Islet precursor cell (in vitro differentiated cells): ENCODE data around the gene TRMT10B.
"Not testable (repeated sequence)": the region's sequence is repeated elsewhere in the genome, so short reads cannot be mapped to it uniquely, and the experiment has no call there.

Source experiments
- DNase-seq: peaks from one replicate; pipeline ENCODE4 v3.0.0-alpha.2; 2018

The TRMT10B gene

DNA sequence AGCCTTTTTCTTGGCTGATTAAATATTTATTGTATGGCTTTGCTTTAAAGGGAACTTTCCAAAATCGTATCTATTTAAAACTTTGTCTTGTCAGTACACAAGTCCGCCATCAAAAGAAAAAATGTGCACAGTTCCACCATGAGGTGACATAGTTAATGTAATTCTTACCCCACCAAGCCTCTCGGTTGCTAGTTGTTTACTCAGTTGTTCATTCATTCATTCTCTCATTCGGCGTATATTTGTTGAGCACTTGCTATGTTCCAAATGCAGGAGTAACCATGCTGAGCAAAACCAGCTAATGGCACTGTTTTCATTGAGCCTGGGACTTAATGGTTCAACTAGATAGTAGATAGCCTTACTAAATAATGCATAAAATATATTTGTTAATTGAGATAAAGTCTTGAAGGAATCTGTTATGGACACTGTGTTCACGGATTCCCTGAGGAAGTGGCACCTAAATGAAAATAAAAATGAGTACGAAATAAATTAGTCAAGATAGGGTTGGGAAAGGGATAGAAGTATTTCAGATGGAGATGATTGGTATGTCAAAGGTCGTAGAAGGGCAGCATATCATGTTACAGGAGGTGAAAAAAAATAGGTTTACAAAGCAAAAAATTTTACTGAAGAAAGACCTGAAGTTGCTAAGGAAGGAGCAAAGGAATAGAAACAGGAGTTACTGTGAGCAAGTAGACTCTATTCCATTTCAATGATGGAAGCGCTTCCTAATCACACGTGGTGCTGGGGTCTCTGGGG, 48.5 kb downstream of the TRMT10B start:
- DNase-seq, result no peak

DNA sequence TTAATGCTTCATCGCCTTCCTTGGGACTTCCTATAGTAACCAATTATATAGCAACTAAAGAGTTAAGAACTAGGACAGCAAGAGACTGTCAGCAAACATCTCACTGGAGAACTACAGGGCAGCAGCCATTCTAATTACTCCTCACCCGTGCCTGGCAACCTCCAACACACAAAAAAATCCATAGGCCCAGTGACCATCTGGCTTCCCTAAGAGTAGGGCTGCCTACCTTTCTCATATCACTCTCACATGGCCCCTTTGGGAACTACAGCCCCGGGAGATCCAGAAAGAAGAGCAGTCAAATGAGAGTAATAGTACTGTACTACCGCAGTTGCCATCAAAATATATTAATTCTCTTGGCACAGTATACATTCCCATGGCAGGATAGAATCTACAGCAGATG, 52.7 kb downstream of the TRMT10B start:
- no peak for DNase-seq

GRCh38 chr9:37809676-37810075, 56.1 kb downstream of the TRMT10B start:
- not testable (repeated sequence) for DNase-seq

DNA sequence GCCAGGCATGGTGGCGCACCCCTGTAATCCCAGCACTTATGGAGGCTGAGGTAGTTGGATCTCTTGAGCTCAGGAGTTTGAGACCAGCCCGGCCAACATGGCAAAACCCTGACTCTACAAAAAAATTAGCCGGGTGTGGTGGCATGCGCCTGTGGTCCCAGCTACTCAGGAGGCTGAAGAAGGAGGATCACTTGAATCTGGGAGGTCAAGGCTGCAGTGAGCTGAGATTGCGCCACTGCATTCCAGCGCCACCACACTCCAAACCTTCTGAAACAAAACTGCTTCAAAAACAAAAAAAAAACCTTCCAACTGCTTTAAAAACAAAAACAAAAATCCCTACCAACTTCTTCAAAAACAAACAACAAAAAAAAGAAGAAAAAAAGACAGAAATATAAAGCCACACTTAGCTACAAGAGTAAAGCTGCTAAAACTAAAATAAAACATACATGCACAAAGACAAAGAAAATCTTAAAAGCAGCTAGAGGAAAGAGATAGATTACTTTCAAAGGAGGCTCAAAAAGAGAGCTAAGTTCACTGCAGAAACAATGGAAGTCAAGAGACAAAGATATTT, 58.4 kb downstream of the TRMT10B start:
- DNase-seq, result no peak

DNA sequence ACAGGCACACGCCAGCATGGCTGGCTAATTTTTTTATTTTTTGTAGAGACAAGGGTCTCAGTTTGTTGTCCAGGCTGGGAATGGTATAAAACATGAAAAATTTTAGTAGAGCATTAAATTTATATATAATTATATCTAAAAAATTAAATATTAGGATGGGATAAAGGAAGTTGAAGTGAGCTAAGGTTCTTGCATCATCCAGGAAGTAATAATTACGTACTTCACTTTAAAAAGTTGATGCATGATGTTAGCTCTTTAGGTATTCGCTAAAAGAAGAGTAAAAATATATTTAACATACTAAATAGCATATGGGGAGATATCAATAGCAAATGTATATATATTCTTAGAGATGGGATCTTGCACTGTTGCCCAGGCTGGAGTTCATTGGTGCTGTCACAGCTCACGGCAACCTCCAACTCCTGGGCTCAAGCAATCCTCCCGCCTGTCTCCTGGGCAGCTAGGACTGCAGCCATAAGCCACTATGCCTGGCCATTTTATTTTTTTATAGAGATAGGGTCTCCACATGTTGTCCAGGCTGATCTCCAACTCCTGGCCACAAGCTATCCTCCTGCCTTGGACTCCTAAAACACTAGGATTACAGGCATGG, 59.3 kb downstream of the TRMT10B start:
- no peak for DNase-seq

DNA sequence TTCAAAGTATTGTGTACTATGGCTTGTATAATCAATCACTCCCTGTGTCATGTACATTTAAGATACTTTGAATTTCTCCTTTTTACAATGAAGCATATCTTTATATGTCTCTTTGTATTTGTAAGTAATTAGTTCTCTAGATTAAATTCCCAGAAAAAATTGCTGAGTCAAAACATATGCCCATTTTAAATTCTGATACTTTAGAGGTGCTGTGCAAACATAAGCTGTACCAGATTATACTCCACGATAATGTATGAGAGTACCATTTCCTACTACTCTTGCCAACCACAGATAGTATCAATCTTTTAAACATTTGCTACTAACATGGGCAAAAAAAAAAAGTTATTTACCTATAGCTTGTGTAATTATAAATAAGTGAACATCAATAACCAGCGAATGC, 65.2 kb downstream of the TRMT10B start:
- DNase-seq, result no peak

DNA sequence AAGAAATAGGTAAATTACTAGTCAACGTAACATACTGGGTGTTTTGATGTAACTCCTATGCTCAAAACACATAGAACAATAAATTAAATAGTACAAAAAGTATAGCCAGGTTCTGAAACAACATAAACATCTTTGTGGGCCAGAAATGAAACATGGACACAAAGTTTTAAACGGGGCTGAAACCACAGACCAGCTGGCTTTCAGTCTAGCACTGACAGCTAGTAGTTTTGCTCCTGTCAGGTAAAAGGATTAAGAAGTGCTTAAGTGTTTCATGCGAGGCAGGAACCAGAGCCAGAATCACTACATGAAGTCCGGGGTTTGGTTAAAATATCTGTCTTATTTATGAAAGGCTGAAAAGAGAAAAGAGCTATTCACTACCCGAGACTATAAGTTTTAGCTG, 66.5 kb downstream of the TRMT10B start:
- no peak for DNase-seq

- DNase-seq, result not testable (repeated sequence)
These were observed 71.6 kb downstream of the TRMT10B start for GRCh38 chr9:37825174-37825573.

DNA sequence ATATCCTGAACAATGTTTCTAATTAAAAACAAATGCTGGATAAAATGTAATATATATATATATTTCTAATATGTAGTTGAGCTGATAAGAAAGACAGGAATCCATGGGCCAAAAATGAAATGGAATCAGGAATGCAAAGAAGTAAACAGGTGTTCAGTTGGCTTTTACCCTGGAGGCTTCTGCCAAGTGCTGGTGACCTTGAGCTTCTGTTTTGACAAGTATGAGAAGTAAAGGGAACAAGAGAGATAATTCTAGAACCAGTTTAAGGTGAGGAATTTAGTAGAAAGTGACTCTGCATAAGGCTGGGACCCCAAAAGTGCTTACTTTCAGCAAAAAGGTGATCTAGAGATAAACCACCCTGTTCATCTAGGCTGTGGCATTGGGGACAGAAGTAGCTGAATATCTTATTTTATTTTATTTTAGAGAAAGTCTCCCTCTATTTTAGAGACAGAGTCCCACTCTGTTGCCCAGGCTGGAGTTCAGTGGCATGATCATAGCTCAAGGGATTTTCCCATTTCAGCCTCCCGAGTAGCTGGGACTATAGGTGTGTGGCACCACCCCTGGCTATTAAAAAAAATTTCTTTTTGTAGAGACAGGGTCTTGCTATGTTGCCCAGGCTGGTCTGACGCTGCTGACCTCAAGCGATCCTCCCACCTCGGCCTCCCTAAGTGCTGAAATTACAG, 74.0 kb downstream of the TRMT10B start:
- DNase-seq, result no peak
